GM18951 (cell line): ENCODE measurements around the gene NOSIP.

Experiments used
- POLR2A ChIP-seq: IDR thresholded peaks from 4 replicates; pipeline ENCODE4 v1.6.1; 2011; ENCODE audit warnings: mild to moderate bottlenecking; ENCODE audit not compliant: insufficient read length, insufficient read depth; ENCODE audit errors: extremely low read depth
- in situ Hi-C: fragments of 300-500 bp; cut with MboI; formaldehyde crosslinking; loops from one replicate; pipeline ENCODE4 v1.12.0; 2022; ENCODE audit warnings: low sequenced_read_pairs, mixed read lengths, inconsistent platforms; ENCODE audit not compliant: unreplicated experiment

The NOSIP gene

DNA sequence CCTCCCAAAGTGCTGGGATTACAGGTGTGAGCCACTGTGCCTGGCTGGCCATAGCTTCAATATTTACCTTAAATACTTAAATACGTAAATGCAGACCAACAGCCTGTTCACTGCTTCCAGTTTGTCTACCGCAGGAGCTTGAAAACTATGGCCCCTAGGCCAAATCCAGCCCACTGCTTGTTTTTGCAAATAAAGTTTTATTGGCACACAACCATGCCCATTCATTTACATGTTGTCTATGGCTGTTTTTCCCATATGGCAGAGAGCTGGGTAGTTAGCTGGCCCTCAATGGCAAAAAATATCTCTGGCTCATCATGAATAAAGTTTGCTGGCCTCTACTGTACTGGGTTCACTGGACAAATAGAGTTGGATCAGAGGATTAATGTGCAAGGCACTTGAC lies 22.4 kb upstream of the NOSIP start:
- in situ Hi-C loops = no loop called here

DNA sequence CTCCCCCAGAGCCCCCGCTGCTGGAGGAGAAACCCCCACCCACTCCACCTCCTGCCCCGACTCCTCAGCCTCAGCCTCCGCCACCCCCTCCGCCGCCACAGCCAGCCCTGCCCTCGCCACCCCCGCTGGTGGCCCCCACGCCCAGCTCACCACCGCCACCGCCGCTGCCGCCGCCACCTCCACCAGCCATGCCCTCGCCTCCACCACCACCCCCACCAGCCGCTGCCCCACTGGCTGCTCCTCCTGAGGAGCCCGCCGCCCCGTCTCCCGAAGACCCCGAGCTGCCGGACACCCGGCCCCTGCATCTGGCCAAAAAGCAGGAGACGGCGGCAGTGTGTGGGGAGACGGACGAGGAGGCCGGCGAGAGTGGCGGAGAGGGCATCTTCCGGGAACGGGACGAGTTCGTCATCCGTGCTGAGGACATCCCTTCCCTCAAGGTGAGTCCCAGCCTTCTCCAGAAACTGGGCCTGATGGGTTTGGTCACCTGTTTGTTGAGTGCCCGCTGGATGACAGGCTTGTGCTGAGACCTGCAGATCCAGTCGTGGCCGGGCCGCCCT lies 21.2 kb upstream of the NOSIP start:
- in situ Hi-C loops = no loop called here
- no peak for TF ChIP-seq POLR2A

More for the DNA sequence above, 22.4 kb upstream of the NOSIP start:
- no peak for TF ChIP-seq POLR2A

DNA sequence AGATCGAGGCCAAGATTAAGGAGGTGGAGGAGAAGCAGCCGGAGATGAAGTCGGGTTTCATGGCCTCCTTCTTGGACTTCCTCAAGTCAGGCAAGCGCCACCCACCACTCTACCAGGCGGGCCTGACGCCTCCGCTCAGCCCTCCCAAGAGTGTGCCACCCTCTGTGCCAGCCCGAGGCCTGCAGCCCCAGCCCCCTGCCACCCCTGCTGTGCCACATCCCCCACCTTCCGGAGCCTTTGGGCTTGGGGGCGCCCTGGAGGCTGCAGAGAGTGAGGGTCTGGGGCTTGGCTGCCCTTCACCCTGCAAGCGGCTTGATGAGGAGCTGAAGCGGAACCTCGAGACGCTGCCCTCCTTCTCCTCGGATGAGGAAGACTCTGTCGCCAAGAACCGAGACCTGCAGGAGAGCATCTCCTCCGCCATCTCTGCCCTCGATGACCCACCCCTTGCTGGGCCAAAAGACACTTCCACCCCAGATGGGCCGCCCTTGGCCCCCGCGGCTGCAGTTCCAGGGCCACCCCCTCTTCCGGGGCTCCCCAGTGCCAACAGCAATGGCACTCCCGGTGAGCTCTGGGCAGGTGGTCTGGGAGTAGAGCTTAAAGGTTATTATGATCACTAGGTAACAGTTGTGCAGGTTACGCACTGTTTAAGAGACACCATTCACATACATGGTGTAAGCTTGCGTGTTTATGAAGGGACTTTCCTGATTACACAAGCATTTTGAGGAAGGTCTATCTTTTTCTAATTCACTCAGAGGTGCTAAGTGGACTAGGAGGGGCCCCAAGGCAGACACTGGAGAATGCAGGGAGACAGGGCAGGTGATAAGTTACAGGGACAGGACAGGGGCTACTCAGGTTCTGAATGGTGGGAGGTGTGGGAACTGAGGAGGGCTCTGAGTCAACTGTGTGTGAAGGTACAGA lies 19.3 kb upstream of the NOSIP start:
- TF ChIP-seq POLR2A = no peak
- in situ Hi-C loops = no loop called here

DNA sequence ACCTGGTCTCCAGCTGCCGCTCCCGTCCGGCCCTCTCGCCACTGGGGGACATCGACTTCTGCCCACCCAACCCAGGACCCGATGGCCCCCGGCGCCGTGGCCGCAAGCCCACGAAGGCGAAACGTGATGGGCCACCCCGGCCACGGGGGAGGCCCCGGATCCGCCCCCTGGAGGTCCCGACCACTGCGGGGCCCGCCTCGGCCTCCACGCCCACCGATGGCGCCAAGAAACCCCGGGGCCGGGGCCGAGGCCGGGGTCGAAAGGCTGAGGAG lies 17.3 kb upstream of the NOSIP start:
- no peak for TF ChIP-seq POLR2A
- in situ Hi-C loops = no loop called here

DNA sequence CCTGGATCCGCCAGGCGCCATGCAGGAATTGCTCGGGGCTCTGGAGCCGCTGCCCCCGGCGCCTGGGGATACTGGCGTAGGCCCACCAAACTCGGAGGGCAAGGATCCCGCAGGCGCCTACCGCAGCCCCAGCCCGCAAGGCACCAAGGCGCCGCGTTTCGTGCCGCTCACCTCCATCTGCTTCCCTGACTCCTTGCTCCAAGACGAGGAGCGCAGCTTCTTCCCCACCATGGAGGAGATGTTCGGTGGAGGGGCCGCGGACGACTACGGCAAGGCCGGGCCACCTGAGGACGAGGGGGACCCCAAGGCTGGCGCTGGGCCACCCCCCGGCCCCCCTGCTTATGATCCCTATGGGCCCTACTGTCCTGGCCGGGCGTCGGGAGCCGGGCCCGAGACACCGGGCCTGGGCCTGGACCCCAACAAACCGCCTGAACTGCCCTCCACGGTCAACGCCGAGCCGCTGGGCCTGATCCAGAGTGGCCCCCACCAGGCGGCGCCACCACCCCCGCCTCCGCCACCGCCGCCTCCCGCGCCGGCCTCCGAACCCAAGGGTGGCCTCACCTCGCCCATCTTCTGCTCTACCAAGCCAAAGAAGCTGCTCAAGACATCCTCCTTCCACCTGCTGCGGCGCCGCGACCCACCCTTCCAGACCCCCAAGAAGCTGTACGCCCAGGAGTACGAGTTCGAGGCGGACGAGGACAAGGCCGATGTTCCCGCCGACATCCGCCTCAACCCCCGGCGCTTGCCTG lies 16.8 kb upstream of the NOSIP start:
- in situ Hi-C loops = no loop called here
- TF ChIP-seq POLR2A = no peak

DNA sequence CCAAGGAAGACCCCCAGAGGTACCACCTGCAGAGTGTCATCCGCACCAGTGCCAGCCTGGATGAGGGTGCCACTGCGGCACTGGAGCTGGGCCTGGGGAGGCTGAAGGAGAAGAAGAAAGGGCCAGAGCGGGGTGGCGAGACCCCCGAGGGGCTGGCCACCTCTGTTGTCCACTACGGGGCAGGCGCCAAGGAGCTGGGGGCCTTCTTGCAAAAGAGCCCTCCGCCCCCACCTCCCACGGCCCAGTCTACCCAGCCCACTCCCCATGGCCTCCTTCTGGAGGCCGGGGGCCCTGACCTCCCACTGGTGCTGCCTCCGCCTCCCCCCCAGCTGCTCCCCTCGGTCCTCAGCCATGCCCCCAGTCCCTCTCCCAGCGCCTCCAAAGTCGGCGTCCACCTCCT lies 16.1 kb upstream of the NOSIP start:
- no peak for TF ChIP-seq POLR2A
- in situ Hi-C loops = no loop called here

DNA sequence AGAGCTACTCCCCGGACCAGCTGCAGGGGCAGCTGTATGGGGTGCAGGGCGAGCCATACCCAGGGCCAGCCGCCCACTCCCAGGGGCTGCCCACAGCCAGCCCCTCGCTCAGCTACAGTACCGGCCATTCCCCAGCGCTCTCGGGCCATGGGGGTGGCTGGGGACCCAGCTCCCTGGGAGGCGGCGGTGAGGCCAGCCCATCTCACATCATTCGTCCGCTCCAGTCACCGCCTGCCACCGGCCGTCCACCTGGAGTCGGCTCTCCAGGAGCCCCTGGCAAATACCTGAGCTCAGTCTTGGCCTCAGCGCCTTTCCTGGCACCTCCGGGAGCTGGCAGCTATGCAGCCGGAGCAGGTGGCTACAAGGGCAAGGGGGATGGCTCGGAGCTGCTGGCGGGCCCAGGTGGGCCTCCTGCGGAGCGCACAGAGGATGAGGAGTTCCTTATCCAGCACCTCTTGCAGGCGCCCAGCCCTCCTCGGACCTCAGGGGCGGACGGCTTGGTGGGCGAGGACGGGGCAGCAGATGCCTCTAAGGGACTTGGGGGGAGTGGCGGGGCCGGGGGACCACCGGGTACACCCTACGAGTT lies 15.6 kb upstream of the NOSIP start:
- no peak for TF ChIP-seq POLR2A

DNA sequence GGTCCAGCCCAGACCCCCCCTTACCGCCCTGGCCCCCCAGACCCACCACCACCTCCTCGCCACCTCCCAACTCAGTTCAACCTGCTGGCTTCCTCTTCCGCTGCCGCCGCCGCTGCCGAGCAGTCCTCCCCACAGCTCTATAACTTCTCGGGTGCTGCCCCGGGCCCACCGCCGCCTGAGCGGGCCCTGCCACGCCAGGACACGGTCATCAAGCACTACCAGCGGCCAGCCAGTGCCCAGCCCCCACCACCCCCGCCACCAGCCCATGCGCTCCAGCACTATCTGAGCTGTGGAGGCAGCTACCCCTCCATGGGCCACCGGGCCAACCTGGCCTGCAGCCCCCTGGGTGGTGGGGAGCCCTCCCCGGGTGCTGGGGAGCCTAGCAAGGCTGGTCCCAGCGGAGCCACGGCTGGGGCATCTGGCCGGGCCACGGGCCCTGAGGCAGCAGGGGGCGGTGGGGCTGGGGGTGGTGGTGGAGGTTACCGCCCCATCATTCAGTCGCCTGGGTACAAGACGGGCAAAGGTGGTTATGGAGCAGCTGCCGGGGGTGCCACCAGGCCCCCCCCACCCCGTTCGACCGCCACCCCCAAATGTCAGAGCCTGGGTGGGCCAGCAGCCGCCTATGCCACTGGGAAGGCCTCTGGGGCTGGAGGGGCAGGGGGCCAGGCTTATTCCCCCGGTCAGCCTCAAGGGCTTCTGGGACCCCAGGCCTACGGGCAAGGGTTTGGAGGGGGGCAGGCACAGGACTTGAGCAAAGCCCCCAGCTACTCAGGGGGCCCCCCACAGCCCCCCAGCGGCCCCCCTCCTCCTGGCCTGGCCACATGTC lies 14.8 kb upstream of the NOSIP start:
- in situ Hi-C loops = no loop called here
- TF ChIP-seq POLR2A = no peak

More for the DNA sequence above, 15.6 kb upstream of the NOSIP start:
- in situ Hi-C loops = no loop called here

DNA sequence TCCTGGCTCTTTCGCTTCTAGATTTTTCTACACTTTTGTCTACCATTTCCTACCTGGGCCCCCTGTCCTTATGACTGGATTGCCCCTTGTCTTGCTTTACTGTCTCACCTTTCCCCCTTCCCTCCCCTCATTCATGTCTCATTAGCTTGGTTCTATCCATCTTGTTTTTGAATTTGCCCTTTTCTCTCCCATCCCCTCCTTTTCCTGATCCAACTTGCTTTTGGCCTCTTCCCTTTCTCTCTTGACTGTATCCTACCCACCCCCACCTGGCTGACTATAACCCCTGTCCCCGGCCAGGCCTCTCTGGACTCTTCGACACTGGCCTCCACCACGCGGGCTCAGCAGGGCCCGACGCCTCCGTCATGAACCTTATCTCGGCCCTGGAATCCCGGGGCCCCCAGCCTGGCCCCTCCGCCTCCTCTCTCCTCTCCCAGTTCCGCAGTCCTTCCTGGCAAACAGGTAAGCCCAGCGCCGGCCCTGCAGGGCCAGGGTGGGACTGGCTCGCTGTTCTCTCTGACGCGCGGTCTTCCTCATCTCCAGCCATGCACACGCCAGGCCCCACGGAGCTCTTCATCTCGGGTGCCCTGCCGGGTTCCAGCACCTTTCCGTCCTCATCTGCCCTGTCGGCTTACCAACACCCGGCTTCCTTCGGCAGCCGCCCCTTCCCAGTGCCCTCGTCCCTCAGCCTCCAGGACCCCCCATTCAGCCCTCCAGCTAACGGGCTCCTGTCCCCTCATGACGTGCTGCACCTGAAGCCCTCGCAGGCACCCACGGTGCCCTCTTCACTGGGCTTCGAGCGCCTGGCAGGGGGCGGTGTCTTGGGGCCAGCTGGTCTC lies 14.0 kb upstream of the NOSIP start:
- no peak for TF ChIP-seq POLR2A
- in situ Hi-C loops = no loop called here

DNA sequence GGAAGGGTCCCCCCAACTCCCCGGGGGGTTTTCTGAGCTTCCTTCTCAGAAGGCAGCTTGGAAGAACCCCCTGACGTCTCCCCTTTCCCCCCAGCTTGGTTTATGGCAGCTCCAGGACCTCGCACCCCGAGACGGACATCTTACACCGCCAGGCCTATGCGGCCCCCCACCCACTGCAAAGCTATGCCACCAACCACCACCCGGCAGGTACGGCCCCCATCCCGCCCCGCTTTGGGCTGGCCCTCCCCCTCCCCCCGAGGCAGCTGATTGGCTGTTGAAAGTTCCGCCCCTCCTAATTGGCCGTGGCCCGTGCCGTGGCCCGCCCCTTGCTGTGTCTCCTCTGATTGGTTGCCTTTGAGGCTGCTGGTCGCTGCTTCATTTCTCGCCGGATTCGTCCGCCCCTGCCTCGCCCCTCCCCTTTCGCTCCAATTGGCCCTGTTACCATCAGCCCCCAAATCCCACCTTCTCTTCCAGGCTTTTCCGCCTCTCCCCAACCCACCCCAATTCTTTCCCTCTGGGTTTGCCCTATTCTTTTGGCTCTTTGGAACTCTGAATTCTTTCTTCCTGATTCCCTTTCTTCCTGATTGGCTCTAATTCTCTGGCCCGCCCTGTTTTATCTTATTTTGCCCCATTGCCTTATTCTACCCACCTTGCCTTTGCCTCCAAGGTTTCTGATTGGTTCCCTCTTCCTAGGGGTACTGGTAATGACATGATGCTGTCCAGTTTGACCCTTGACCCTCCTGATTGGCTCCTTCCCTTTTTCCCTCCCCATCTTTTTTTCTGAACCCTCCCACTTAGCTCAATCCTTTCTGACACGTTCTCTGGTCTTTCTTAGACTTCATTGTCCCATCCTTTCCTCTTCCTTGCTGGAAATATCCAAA lies 13.1 kb upstream of the NOSIP start:
- peak; percentile 40 for TF ChIP-seq POLR2A
- in situ Hi-C loops = no loop called here
